ENCODE results near the gene PTPRM. TPM values are rescaled to one million over a fixed set of nuclear protein-coding genes. Genes with fewer than 3 reads are reported as not detected.

Gene PTPRM
- polyA plus RNA-seq, 1 experiment: 81.1 TPM

- Histone ChIP-seq H3K4me3 (ENCODE audit: low read depth, low read length) (no peak overlapping the region), H3K27ac (ENCODE audit: low read depth, low read length) (no peak overlapping the region), H3K27me3 (ENCODE audit: control insufficient read depth, insufficient read depth, low read length) (no peaks in the 10 kb centered on the region), H3K9me3 (ENCODE audit: control insufficient read depth, insufficient read depth, low read length) (no peaks in the 10 kb centered on the region)
- ChIA-PET POLR2A (no interaction called here), CTCF (no interaction called here)
- TF ChIP-seq CTCF (IDR thresholded peaks at IDR 0.05; ENCODE audit: low read depth, low read length): no peak
- DNase-seq (ENCODE audit: low read depth, low spot score): no peak
Measured at GRCh38 chr18:8140841-8141501, 573.9 kb downstream of the PTPRM start.

- POLR2A ChIA-PET: no interaction called here
- no peak for TF ChIP-seq CTCF (IDR thresholded peaks at IDR 0.05; ENCODE audit: low read depth, low read length)
- Histone ChIP-seq H3K9me3 (ENCODE audit: control insufficient read depth, insufficient read depth, low read length) (no peaks in the 10 kb centered on the region), H3K27ac (ENCODE audit: low read depth, low read length) (no peak overlapping the region), H3K27me3 (ENCODE audit: control insufficient read depth, insufficient read depth, low read length) (no peaks in the 10 kb centered on the region), H3K4me3 (ENCODE audit: low read depth, low read length) (no peak overlapping the region)
- CTCF ChIA-PET: no interaction called here
- DNase-seq (ENCODE audit: low read depth, low spot score): no peak
Measured at GRCh38 chr18:8142131-8142711, 575.1 kb downstream of the PTPRM start.

- TF ChIP-seq CTCF (IDR thresholded peaks at IDR 0.05; ENCODE audit: low read depth, low read length): no peak
- no peaks in the 10 kb centered on the region for H3K27me3 ChIP-seq (ENCODE audit: control insufficient read depth, insufficient read depth, low read length)
- no peak for DNase-seq (ENCODE audit: low read depth, low spot score)
- POLR2A ChIA-PET: interaction anchor here (0.6 kb wide), 1 partner anchor 15 kb away, joined by 6 read pairs; no protein-coding TSS in a partner anchor
- no peak overlapping the region for H3K27ac ChIP-seq (ENCODE audit: low read depth, low read length)
- H3K4me3 ChIP-seq (ENCODE audit: low read depth, low read length): no peak overlapping the region
- CTCF ChIA-PET: no interaction called here
- no peaks in the 10 kb centered on the region for H3K9me3 ChIP-seq (ENCODE audit: control insufficient read depth, insufficient read depth, low read length)
Measured at GRCh38 chr18:8142932-8143331, 575.8 kb downstream of the PTPRM start.

- no peak overlapping the region for H3K4me3 ChIP-seq (ENCODE audit: low read depth, low read length)
- no peak for TF ChIP-seq CTCF (IDR thresholded peaks at IDR 0.05; ENCODE audit: low read depth, low read length)
- H3K27me3 ChIP-seq (ENCODE audit: control insufficient read depth, insufficient read depth, low read length): no peaks in the 10 kb centered on the region
- H3K27ac ChIP-seq (ENCODE audit: low read depth, low read length): no peak overlapping the region
- no peak for DNase-seq (ENCODE audit: low read depth, low spot score)
- H3K9me3 ChIP-seq (ENCODE audit: control insufficient read depth, insufficient read depth, low read length): no peaks in the 10 kb centered on the region
- POLR2A ChIA-PET: no interaction called here
- CTCF ChIA-PET: no interaction called here
Measured at GRCh38 chr18:8151181-8151580, 584.1 kb downstream of the PTPRM start.

- CTCF ChIA-PET: no interaction called here
- POLR2A ChIA-PET: no interaction called here
- DNase-seq (ENCODE audit: low read depth, low spot score): no peak
- Histone ChIP-seq H3K9me3 (ENCODE audit: control insufficient read depth, insufficient read depth, low read length) (no peaks in the 10 kb centered on the region), H3K4me3 (ENCODE audit: low read depth, low read length) (no peak overlapping the region), H3K27ac (ENCODE audit: low read depth, low read length) (no peak overlapping the region), H3K27me3 (ENCODE audit: control insufficient read depth, insufficient read depth, low read length) (no peaks in the 10 kb centered on the region)
- no peak for TF ChIP-seq CTCF (IDR thresholded peaks at IDR 0.05; ENCODE audit: low read depth, low read length)
Measured at GRCh38 chr18:8153887-8154583, 586.9 kb downstream of the PTPRM start.
